Muscle layer of colon (tissue), 2 donors: Measurements from ENCODE around the gene TMEM234.

Experiments used
- H3K27ac ChIP-seq: one replicate; pipeline ENCODE4 v1.7.0; 2013; ENCODE audit warnings: low read depth, mild to moderate bottlenecking, low read length, moderate library complexity
- H3K27me3 ChIP-seq, 2 donors: one replicate each; pipeline ENCODE4 v1.7.0; 2013; ENCODE audit warnings: low read length in 2 of 2, mild to moderate bottlenecking in 2 of 2; ENCODE audit not compliant: insufficient read depth in 2 of 2, control insufficient read depth in 1 of 2
- H3K36me3 ChIP-seq: one replicate; pipeline ENCODE4 v1.7.0; 2013; ENCODE audit warnings: mild to moderate bottlenecking, low read length; ENCODE audit not compliant: insufficient read depth
- H3K4me1 ChIP-seq: one replicate; pipeline ENCODE4 v1.7.0; 2013; ENCODE audit warnings: mild to moderate bottlenecking, low read length; ENCODE audit not compliant: insufficient read depth
- H3K4me3 ChIP-seq, 2 donors: one replicate each; pipeline ENCODE4 v1.7.0; 2013; ENCODE audit warnings: low read length in 2 of 2, low read depth in 1 of 2, mild to moderate bottlenecking in 1 of 2, moderate library complexity in 1 of 2
- H3K9ac ChIP-seq: one replicate; pipeline ENCODE4 v1.7.0; 2013; ENCODE audit warnings: low read length
- H3K9me3 ChIP-seq: one replicate; pipeline ENCODE4 v1.7.0; 2013; ENCODE audit warnings: mild to moderate bottlenecking, low read length
- donor health status: abdominal sarcoma.
- donor health status: Adenocarcinoma of cecum.

The TMEM234 gene

GRCh38 chr1:32208469-32208868, 13.7 kb downstream of the TMEM234 start:
- Histone ChIP-seq H3K9ac (no peak overlapping the region), H3K36me3 (no peaks in the 10 kb centered on the region), H3K27me3 (no peaks in the 10 kb centered on the region)

GRCh38 chr1:32205401-32206370, 16.5 kb downstream of the TMEM234 start, which contains the start of gene IQCC:
Gene IQCC, plus strand, starts transcription at chr1:32205671. Its CDS starts 11 bp downstream, at chr1:32205682.
- H3K4me1 ChIP-seq = peaks cover 26% of the 10 kb centered on the region
- H3K4me3 ChIP-seq = peak within 1 kb of the TSS; percentile 72 to 79
- no peaks in the 10 kb centered on the region for H3K36me3 ChIP-seq
- H3K27me3 ChIP-seq = no peaks in the 10 kb centered on the region
- H3K9me3 ChIP-seq = no peaks in the 10 kb centered on the region
- H3K27ac ChIP-seq = peak within 1 kb of the TSS; percentile 78
- H3K9ac ChIP-seq = peak within 1 kb of the TSS; percentile 78

More at GRCh38 chr1:32208469-32208868, 13.7 kb downstream of the TMEM234 start:
- H3K9me3 ChIP-seq = no peaks in the 10 kb centered on the region
- no peak overlapping the region for H3K27ac ChIP-seq
- no peak overlapping the region for H3K4me3 ChIP-seq
- peaks cover 16% of the 10 kb centered on the region for H3K4me1 ChIP-seq

GRCh38 chr1:32204943-32205361, 17.2 kb downstream of the TMEM234 start:
- H3K9ac ChIP-seq = no peak overlapping the region
- H3K4me1 ChIP-seq = peaks cover 28% of the 10 kb centered on the region
- H3K27ac ChIP-seq = peak overlapping the region; percentile 78
- no peaks in the 10 kb centered on the region for H3K36me3 ChIP-seq
- H3K9me3 ChIP-seq = no peaks in the 10 kb centered on the region
- no peaks in the 10 kb centered on the region for H3K27me3 ChIP-seq
- peak overlapping the region; percentile 72 to 79 for H3K4me3 ChIP-seq

- peak overlapping the region; percentile 92 for H3K27ac ChIP-seq
- peaks cover 11% of the 10 kb centered on the region for H3K36me3 ChIP-seq
- no peaks in the 10 kb centered on the region for H3K27me3 ChIP-seq
- peak overlapping the region; percentile 18 to 89 for H3K4me3 ChIP-seq
- peak overlapping the region; percentile 79 for H3K9ac ChIP-seq
- no peaks in the 10 kb centered on the region for H3K9me3 ChIP-seq
- H3K4me1 ChIP-seq = peaks cover 32% of the 10 kb centered on the region
Measured at GRCh38 chr1:32201011-32201855, 20.9 kb downstream of the TMEM234 start.

GRCh38 chr1:32200226-32201010, 21.7 kb downstream of the TMEM234 start, which contains the start of gene CCDC28B:
Gene CCDC28B, plus strand, starts transcription at chr1:32200595. Its CDS starts 1,341 bp downstream, at chr1:32201936.
- Histone ChIP-seq H3K4me3 (peak within 1 kb of the TSS; percentile 18 to 89), H3K27ac (peak within 1 kb of the TSS; percentile 92), H3K9me3 (no peaks in the 10 kb centered on the region), H3K4me1 (peaks cover 28% of the 10 kb centered on the region), H3K9ac (peak within 1 kb of the TSS; percentile 79), H3K27me3 (no peaks in the 10 kb centered on the region), H3K36me3 (peaks cover 19% of the 10 kb centered on the region)

GRCh38 chr1:32199717-32200072, 22.5 kb downstream of the TMEM234 start:
- Histone ChIP-seq H3K36me3 (peaks cover 26% of the 10 kb centered on the region), H3K4me3 (peak overlapping the region in 1 of 2 donors; percentile 89), H3K9ac (peak overlapping the region; percentile 79), H3K9me3 (no peaks in the 10 kb centered on the region), H3K27ac (peak overlapping the region; percentile 92), H3K4me1 (peaks cover 23% of the 10 kb centered on the region), H3K27me3 (no peaks in the 10 kb centered on the region)

- Histone ChIP-seq H3K36me3 (peaks cover 31% of the 10 kb centered on the region), H3K4me1 (peaks cover 21% of the 10 kb centered on the region), H3K27ac (peak overlapping the region; percentile 19), H3K9me3 (no peaks in the 10 kb centered on the region), H3K4me3 (no peak overlapping the region), H3K9ac (no peak overlapping the region), H3K27me3 (no peaks in the 10 kb centered on the region)
Measured at GRCh38 chr1:32199043-32199716, 23.0 kb downstream of the TMEM234 start.

- H3K27me3 ChIP-seq = no peaks in the 10 kb centered on the region
- H3K36me3 ChIP-seq = peaks cover 39% of the 10 kb centered on the region
- no peak overlapping the region for H3K4me3 ChIP-seq
- peaks cover 21% of the 10 kb centered on the region for H3K4me1 ChIP-seq
- no peaks in the 10 kb centered on the region for H3K9me3 ChIP-seq
- no peak overlapping the region for H3K27ac ChIP-seq
- H3K9ac ChIP-seq = no peak overlapping the region
Measured at GRCh38 chr1:32198237-32199042, 23.7 kb downstream of the TMEM234 start.

GRCh38 chr1:32197837-32198236, 24.3 kb downstream of the TMEM234 start:
- Histone ChIP-seq H3K9me3 (no peaks in the 10 kb centered on the region), H3K27ac (no peak overlapping the region), H3K4me3 (no peak overlapping the region), H3K27me3 (no peaks in the 10 kb centered on the region), H3K9ac (no peak overlapping the region), H3K36me3 (peaks cover 45% of the 10 kb centered on the region), H3K4me1 (peaks cover 21% of the 10 kb centered on the region)

- Histone ChIP-seq H3K9ac (no peak overlapping the region), H3K4me3 (no peak overlapping the region), H3K27me3 (no peaks in the 10 kb centered on the region), H3K4me1 (peaks cover 20% of the 10 kb centered on the region), H3K9me3 (no peaks in the 10 kb centered on the region), H3K27ac (no peak overlapping the region), H3K36me3 (peaks cover 52% of the 10 kb centered on the region)
Measured at GRCh38 chr1:32197074-32197473, 25.1 kb downstream of the TMEM234 start.
